Suppressor macrophage (primary cell): ENCODE measurements around the gene GABRB3.
"Not testable (repeated sequence)": the region's sequence is repeated elsewhere in the genome, so short reads cannot be mapped to it uniquely, and the experiment has no call there.

ENCODE experiments used
- DNase-seq, 4 experiments: peaks; one replicate each; pipeline ENCODE4 v3.0.0-alpha.2; 2020 to 2022

The GABRB3 gene

GRCh38 chr15:26736502-26737248 is 36.2 kb downstream of the GABRB3 start:
- no peak for DNase-seq

GRCh38 chr15:26731965-26732364 is 40.9 kb downstream of the GABRB3 start:
- DNase-seq: no peak

GRCh38 chr15:26729581-26729980 is 43.3 kb downstream of the GABRB3 start:
- no peak for DNase-seq

GRCh38 chr15:26729030-26729429 is 43.8 kb downstream of the GABRB3 start:
- no peak for DNase-seq

GRCh38 chr15:26724381-26725150 is 48.3 kb downstream of the GABRB3 start:
- DNase-seq: no peak

- DNase-seq: no peak
These were observed 50.2 kb downstream of the GABRB3 start for GRCh38 chr15:26722621-26723160.

GRCh38 chr15:26721232-26721967 is 51.5 kb downstream of the GABRB3 start:
- no peak for DNase-seq

GRCh38 chr15:26720546-26720945 is 52.3 kb downstream of the GABRB3 start:
- DNase-seq: no peak

- DNase-seq: not testable (repeated sequence)
These were observed 53.0 kb downstream of the GABRB3 start for GRCh38 chr15:26719866-26720265.

GRCh38 chr15:26716069-26716468 is 56.8 kb downstream of the GABRB3 start:
- DNase-seq: no peak

GRCh38 chr15:26713498-26713897 is 59.4 kb downstream of the GABRB3 start:
- no peak for DNase-seq

- DNase-seq: no peak
These were observed 60.5 kb downstream of the GABRB3 start for GRCh38 chr15:26712335-26712734.

- DNase-seq: no peak
These were observed 61.4 kb downstream of the GABRB3 start for GRCh38 chr15:26711445-26711844.

GRCh38 chr15:26702381-26702780 is 70.5 kb downstream of the GABRB3 start:
- DNase-seq: no peak

- DNase-seq: no peak
These were observed 74.3 kb downstream of the GABRB3 start for GRCh38 chr15:26698555-26698954.

- no peak for DNase-seq
These were observed 75.0 kb downstream of the GABRB3 start for GRCh38 chr15:26697913-26698312.

GRCh38 chr15:26691249-26691648 is 81.6 kb downstream of the GABRB3 start:
- DNase-seq: no peak

- no peak for DNase-seq
These were observed 82.1 kb downstream of the GABRB3 start for GRCh38 chr15:26690778-26691177.

GRCh38 chr15:26689462-26689861 is 83.4 kb downstream of the GABRB3 start:
- DNase-seq: no peak

- DNase-seq: no peak
These were observed 86.2 kb downstream of the GABRB3 start for GRCh38 chr15:26686547-26687187.

- DNase-seq: no peak
These were observed 90.2 kb downstream of the GABRB3 start for GRCh38 chr15:26682598-26683164.

GRCh38 chr15:26679927-26680326 is 92.9 kb downstream of the GABRB3 start:
- DNase-seq: no peak
